Breast epithelium (tissue), 3 donors: ENCODE data around the gene SMCO1.

ENCODE experiments used
- POLR2A ChIP-seq: fragments of 450-650 bp; IDR thresholded peaks from one replicate; pipeline ENCODE4 v1.6.1; 2016; ENCODE audit warnings: antibody characterized with exemption, mild to moderate bottlenecking, moderate library complexity
- TF ChIP-seq, protein P1 (sequence below), 3 donors: fragments of 450-650 bp; IDR thresholded peaks; one replicate each; pipeline ENCODE4 v1.5.1; 2016 to 2017; ENCODE audit warnings: antibody characterized with exemption in 3 of 3, mild to moderate bottlenecking in 3 of 3, moderate library complexity in 3 of 3

- TF ChIP-seq, protein P1, sequence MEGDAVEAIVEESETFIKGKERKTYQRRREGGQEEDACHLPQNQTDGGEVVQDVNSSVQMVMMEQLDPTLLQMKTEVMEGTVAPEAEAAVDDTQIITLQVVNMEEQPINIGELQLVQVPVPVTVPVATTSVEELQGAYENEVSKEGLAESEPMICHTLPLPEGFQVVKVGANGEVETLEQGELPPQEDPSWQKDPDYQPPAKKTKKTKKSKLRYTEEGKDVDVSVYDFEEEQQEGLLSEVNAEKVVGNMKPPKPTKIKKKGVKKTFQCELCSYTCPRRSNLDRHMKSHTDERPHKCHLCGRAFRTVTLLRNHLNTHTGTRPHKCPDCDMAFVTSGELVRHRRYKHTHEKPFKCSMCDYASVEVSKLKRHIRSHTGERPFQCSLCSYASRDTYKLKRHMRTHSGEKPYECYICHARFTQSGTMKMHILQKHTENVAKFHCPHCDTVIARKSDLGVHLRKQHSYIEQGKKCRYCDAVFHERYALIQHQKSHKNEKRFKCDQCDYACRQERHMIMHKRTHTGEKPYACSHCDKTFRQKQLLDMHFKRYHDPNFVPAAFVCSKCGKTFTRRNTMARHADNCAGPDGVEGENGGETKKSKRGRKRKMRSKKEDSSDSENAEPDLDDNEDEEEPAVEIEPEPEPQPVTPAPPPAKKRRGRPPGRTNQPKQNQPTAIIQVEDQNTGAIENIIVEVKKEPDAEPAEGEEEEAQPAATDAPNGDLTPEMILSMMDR (IDR thresholded peaks at IDR 0.05) = no peak
- TF ChIP-seq POLR2A = no peak
These were observed 28.9 kb downstream of the SMCO1 start for GRCh38 chr3:196486263-196486662.
